SKM-1 (cell line): ENCODE measurements around the gene EFNA2.

Experiments
- DNase-seq: peaks from one replicate; lab custom pipeline; 2025; ENCODE audit not compliant: unreplicated experiment; lab: John Stamatoyannopoulos, UW

EFNA2 gene

DNA sequence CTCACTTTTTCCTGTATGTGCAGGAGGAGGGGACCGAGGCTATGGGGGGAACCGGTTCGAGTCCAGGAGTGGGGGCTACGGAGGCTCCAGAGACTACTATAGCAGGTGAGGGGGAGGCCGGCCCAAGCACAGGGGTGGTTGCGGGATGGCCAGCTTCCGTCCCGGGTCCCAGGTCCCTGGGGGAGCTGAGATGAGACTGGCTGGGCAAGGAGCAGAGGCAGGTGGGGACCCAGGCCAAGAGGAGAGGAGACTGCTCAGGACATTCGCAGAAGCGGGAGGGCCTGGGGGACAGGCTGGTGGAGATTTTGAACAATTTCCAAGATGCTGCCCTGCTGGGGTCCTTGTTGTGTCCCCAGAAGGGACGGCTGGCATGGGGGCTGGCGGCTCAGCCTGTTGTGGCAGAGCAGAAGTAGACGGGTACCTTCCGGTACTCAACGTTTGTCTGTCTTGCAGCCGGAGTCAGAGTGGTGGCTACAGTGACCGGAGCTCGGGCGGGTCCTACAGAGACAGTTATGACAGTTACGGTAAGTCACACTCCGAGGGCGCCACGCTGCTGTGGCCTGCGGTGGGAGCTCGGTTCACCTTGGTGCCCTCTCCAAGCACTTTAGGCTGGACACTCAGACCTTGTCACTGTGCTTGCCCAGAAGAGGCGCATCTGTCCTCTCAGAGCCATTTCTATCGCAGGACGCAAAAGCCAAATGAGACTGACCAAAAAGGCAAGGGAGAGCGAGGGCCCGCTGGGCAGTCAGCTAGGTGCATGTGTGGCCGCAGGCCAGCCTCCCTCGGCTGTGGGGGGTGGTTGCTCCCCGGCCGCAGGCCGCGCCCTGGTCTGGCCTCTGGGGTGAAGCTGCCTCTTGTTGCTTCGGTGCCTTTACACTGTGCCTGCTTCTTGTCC is 13.9 kb upstream of the EFNA2 start:
- DNase-seq: no peak

DNA sequence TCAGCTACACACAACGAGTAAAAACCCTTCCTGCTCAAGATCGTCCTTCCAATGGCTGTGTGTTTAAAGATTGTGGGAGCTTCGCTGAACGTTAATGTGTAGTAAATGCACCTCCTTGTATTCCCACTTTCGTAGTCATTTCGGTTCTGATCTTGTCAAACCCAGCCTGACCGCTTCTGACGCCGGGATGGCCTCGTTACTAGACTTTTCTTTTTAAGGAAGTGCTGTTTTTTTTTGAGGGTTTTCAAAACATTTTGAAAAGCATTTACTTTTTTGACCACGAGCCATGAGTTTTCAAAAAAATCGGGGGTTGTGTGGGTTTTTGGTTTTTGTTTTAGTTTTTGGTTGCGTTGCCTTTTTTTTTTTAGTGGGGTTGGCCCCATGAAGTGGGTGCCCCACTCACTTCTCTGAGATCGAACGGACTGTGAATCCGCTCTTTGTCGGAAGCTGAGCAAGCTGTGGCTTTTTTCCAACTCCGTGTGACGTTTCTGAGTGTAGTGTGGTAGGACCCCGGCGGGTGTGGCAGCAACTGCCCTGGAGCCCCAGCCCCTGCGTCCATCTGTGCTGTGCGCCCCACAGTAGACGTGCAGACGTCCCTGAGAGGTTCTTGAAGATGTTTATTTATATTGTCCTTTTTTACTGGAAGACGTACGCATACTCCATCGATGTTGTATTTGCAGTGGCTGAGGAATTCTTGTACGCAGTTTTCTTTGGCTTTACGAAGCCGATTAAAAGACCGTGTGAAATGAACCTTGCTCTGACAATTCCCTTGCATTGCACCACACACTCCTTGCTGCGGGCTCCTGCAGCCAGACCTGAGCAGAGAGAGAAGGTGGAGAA is 13.0 kb upstream of the EFNA2 start:
- no peak for DNase-seq

- DNase-seq: no peak
These were observed 12.2 kb upstream of the EFNA2 start for GRCh38 chr19:1273263-1274041.

GRCh38 chr19:1274081-1274851 is 11.4 kb upstream of the EFNA2 start:
- no peak for DNase-seq

DNA sequence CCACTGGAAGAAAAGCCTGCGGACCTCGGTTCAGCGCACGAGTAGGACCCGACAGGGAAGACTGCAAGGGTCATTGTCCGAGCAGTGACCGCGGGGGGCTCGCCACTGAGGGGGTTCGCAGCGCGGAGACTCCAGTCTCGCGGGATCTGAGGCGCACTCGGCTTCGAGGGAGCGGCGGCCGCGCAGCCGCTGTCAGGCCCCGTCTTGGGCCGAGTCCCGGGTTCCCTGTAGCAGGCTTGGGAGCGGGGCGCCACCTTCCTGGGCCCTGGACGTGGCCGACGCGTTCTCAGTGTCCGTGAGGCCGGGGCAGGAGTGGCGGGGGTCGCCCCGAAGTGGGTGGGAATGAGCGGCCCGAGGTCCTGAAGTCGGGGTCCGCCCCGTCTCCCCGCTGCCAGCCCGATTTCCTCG is 10.8 kb upstream of the EFNA2 start:
- no peak for DNase-seq

DNA sequence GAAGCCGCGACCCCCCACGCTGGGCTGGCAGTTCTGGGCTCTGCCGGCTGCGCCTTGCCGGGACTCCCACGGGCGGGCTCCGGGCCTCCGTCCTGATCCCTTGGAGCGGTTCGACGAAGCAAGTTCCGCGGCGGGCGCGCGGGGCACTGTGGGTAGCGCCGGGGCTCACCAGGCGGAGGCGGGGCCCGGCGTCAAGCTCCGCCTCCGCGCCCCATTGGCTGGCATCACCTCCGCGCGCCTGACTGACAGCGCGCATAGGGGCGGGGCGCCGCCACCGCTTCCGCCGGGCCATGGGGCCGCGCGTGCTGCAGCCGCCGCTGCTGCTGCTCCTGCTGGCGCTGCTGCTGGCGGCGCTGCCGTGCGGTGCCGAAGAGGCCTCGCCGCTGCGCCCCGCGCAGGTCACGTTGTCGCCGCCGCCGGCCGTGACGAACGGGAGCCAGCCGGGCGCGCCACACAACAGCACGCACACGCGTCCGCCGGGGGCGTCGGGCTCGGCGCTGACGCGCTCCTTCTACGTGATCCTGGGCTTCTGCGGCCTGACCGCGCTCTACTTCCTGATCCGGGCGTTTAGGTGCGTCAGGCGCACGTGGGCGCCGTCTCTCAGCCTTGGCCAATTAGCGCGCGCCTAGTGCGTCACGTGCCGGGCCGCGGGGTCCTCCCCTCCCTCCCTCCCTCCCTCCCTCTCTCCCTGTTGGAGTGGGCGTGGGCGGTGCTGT is 10.3 kb upstream of the EFNA2 start, which contains the start of gene FAM174C:
FAM174C (plus strand) TSS at position 271 of the 716 bp plus-strand sequence; CDS start at position 291, 20 bp downstream.
- peak; percentile 81 for DNase-seq

GRCh38 chr19:1275976-1276627 is 9.6 kb upstream of the EFNA2 start:
- DNase-seq: no peak

- no peak for DNase-seq
These were observed 9.0 kb upstream of the EFNA2 start for GRCh38 chr19:1276628-1277022.

DNA sequence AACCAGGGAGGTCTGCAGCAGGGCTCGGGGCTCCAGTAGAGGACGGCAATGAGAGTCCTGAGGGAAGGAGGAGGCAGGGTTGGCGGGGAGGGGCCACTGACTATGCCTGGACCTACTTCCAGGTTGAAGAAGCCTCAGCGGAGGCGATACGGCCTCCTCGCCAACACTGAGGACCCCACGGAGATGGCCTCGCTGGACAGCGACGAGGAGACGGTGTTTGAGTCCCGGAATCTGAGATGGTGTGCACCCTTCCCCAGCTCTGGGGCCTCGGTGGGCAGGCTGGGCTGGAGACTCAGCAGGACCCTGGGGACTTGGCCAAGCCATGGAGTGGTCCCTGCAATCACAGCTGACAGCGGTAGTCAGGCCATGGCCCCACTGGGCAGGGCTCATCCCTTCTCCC is 8.6 kb upstream of the EFNA2 start:
- DNase-seq: no peak

GRCh38 chr19:1278074-1278473 is 7.6 kb upstream of the EFNA2 start:
- no peak for DNase-seq

DNA sequence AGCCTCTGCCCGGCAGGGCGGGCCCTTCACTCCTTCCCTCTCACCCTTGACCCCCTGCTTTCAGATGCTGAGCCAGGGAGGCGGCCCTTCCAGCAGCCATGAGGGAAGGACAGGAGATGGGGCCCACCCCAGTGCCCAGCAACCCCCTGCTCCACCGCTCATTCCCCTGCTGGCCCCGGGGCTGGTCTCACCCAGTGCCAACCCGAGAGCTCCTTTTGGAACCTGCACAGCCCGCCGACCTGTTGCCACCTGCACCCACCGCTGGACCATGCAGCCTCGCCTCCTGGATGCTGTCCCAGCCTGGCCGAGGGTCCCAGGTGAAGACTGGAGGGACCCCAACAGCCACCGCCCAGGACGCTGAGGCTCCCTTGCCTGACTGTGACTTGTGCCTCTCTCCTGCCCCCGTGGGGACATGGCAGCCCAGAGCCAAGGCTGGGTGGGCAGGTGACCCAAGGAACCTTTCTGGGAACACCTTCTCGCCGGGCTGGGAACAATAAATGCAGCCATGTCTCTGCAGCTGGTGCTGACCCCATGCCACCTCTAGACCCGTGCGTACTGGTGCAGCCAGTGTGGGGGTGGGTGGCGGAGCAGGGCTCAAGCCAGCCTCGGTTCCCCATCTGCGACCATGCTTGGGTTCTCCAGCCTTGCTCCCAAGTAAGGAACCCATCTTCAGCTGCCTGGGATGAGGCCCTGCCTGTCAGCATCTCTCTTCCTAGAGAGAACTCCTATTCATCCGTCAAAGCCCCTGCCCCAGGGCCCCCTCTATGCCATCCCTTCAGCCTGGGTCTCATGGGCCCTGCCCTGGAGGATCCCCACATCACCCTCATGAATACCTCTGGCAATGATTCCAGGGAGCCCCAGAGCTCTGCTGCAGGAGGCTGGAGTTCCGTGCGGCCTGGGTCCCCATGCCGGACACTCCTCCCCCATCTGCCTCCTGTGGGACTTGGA is 6.7 kb upstream of the EFNA2 start:
- DNase-seq: no peak

DNA sequence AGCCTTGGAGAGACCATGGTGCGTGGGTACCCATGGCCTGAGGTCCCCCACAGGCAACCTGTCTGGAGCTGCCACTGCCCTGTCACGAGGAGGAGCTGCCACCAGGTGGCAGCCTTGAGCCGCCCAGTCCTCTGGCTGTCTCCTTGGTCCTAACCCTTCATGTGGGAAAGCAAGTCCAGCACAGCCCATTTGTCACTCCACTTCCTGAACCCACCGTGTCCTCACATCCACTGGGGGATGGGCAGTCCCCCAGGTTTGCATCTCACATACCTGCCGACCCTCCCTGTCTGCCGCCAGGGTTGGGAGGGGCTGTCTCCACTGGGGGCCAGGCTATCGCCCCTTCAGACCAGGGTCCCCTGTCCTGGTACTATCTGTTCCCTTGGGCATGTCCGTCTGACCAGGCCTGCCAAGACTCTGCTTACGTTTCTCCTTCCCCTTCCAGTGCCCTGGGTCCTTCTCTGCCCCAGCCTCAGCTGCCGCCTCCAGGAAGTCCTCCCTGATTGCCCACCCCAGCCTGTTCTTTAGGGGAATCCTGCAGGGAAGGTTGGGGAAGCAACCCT is 5.8 kb upstream of the EFNA2 start:
- DNase-seq: peak; percentile 76

DNA sequence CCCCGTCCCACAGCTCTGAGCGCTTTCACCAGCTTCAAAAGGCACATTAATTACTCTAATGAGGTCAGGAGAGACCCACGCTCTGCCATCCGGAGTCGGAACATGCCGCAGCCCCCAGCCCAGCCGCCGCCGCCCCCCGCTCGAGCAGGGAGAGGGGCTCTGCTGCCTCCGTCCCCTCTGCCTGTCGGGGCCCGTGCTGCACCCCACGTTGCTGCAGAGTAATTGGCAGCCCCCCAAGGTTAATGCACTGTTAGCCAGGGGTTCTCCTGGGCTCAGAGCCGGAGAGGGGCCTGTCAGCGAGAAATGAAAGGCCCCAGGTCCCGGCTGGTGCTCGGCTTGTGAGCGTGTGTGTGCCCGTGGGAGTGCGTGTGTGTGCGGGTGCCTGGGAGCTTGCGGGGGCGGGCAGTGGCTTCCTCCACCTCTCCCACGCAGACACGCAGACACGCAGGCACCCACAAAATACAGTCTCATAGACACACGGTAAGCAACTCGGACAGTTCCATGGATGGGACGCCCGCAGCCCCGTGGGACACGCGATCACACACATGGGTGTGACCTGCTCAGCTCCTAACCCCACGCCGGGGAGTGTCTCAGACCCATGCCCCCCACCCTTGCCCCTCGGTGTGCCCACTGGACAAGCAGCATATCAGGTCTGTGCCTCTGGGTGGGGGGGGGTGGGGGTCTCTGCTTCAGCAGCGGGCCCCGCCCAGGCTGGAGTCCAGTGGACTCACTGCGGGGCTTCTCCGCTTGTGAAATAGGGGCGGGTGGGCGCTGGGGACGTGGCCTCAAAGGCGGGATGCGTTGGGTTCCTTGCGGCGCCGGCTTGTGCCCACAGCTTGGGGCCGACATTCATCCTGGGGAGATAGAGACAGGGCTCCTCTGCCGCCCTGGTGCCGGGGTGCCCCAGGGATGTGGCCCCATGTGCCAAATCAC is 4.8 kb upstream of the EFNA2 start:
- DNase-seq: no peak

DNA sequence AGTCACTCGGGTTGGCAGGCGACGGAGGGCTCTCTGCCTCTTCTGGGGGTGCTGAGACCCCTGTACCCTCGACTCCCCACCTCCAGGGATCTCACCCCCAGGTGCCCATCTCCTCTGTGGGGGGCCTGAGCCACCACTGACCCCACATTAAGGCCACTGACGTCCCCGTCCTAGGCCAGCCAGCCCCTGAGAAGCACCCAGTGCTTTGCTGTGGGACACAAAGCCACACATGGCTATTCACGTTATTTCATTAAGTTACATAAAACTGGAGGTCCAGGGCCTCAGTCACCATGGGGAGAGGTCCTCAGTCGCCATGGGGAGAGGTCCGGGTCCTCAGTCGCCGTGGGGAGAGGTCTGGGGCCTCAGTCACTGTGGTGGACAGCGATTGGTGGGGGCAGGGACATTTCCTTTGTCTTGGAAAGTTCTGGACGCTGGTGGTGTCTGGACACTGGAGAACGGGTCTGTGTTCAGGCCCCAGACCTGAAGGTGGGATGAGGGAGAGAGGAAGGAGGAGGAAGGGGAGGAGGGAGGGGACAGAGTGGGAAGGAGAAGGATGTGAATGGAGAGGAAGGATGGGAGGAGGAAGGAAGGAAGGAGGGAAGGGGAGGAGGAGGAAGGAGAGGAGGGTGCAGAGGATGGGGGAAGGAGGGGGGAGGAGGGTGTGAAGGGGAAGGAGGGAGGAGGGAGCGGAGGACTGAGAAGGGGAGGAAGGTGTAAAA is 3.9 kb upstream of the EFNA2 start:
- no peak for DNase-seq

DNA sequence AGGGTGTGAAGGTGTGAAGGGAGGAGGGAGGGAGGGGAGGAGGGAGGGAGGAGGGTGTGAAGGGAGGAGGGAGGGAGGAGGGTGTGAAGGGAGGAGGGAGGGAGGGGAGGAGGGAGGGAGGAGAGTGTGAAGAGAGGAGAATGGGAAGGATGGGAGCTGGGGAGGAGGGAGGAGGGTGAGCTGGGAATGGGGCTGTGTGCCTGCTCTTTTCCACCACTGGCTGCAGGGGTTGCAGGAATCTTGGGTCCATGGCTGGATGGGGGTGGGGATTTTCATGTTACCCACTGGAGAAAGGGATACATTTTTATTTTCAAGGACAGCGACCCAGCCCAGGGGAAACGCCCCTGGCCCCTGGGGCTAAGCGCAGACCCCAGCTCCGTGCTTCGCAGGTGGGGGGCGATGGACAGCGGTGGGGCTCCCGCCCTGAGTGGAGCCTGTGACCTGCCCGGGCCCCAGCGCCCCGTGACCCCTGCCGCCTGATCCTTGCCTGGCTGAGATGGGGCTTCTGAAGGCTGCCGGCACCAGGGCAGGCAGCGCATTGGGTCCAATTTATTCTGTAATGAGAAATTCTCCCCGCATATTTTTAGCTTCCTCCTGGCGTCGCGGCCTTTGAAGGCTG is 3.0 kb upstream of the EFNA2 start:
- DNase-seq: no peak
